Frontal cortex (tissue), 4 donors: ENCODE measurements around the gene OR10W1. TPM values are rescaled to one million over a fixed set of nuclear protein-coding genes. Genes with fewer than 3 reads are reported as not detected.

Experiments
- DNase-seq, 2 donors: peaks; one replicate each; pipeline ENCODE4 v3.0.0; 2012; ENCODE audit warnings: low spot score in 2 of 2
- FAIRE-seq: peaks from 2 replicates; lab custom pipeline; 2012; peaks lifted over from hg19 to GRCh38; lab: Jason Lieb, UNC
- total RNA-seq: library from RNA; depleted of rRNA; stranded (reverse); fragments of >200 nt; gene quantifications from one replicate; pipeline ENCODE4 v1.2.3, GENCODE V29; 2014
- donor health status: control.
- donor health status: control.
- donor health status: control.

OR10W1 gene
- total RNA-seq, result not detected

GRCh38 chr11:58268142-58268541, at the start of gene OR10W1:
TSS of gene OR10W1 (minus strand) at chr11:58268260. CDS start at chr11:58267858, 402 bp downstream.
- DNase-seq (no peak), FAIRE-seq (no peak)

GRCh38 chr11:58316142-58316541, 48.1 kb upstream of the OR10W1 start:
- DNase-seq (no peak), FAIRE-seq (no peak)

GRCh38 chr11:58301576-58301975, 33.5 kb upstream of the OR10W1 start:
- DNase-seq (no peak), FAIRE-seq (no peak)

- FAIRE-seq (no peak), DNase-seq (no peak)
Measured at GRCh38 chr11:58292017-58292416, 24.0 kb upstream of the OR10W1 start.

GRCh38 chr11:58289266-58289665, 21.2 kb upstream of the OR10W1 start:
- DNase-seq, result no peak
- FAIRE-seq, result no peak

GRCh38 chr11:58286249-58286648, 18.2 kb upstream of the OR10W1 start:
- DNase-seq, result peak in 1 of 2 donors; percentile 5
- FAIRE-seq, result no peak

- no peak for DNase-seq
- FAIRE-seq, result no peak
Measured at GRCh38 chr11:58285483-58286040, 17.5 kb upstream of the OR10W1 start.

GRCh38 chr11:58276151-58276550, 8.1 kb upstream of the OR10W1 start:
- FAIRE-seq (no peak), DNase-seq (no peak)

- no peak for DNase-seq
- no peak for FAIRE-seq
Measured at GRCh38 chr11:58275002-58275401, 6.9 kb upstream of the OR10W1 start.

- FAIRE-seq (no peak), DNase-seq (no peak)
Measured at GRCh38 chr11:58259983-58260382, 8.1 kb downstream of the OR10W1 start.

- FAIRE-seq (no peak), DNase-seq (no peak)
Measured at GRCh38 chr11:58254936-58255335, 13.1 kb downstream of the OR10W1 start.

GRCh38 chr11:58243954-58244353, 24.1 kb downstream of the OR10W1 start:
- DNase-seq, result no peak
- FAIRE-seq, result no peak

- FAIRE-seq (no peak), DNase-seq (no peak)
Measured at GRCh38 chr11:58227956-58228615, 40.0 kb downstream of the OR10W1 start.

- no peak for FAIRE-seq
- DNase-seq, result no peak
Measured at GRCh38 chr11:58222721-58223120, 45.3 kb downstream of the OR10W1 start.

Other genes with a start within 250 kb of the OR10W1 start
- gene OR9Q1, start 244.4 kb downstream of the OR10W1 start, total RNA-seq, result not detected
- not detected for gene OR6Q1, start 237.3 kb downstream of the OR10W1 start, total RNA-seq
- not detected for gene OR9I1, start 142.7 kb downstream of the OR10W1 start, total RNA-seq
- gene OR9Q2, start 79.2 kb downstream of the OR10W1 start, total RNA-seq, result under 0.01 TPM
- gene OR1S2, start 64.1 kb downstream of the OR10W1 start, total RNA-seq, result not detected
- not detected for gene OR1S1, start 55.5 kb downstream of the OR10W1 start, total RNA-seq
- gene OR10Q1, start 39.3 kb downstream of the OR10W1 start, total RNA-seq, result not detected
- gene OR5B17, start 90.8 kb upstream of the OR10W1 start, total RNA-seq, result not detected
- not detected for gene OR5B3, start 138.6 kb upstream of the OR10W1 start, total RNA-seq
- not detected for gene OR5B2, start 159.9 kb upstream of the OR10W1 start, total RNA-seq
- gene OR5B12, start 174.0 kb upstream of the OR10W1 start, total RNA-seq, result not detected
- not detected for gene OR5B21, start 239.8 kb upstream of the OR10W1 start, total RNA-seq